Measurements from ENCODE around the gene ITGA5. TPM values are rescaled to one million over a fixed set of nuclear protein-coding genes. Genes with fewer than 3 reads are reported as not detected.

ITGA5 gene
- total and polyA plus RNA-seq, 9 of the 15 experiments (the other 6 are each of a cell fraction or from before 2014, with no cell fraction given) = 9.1 to 82.1 (median 47.4) TPM

DNA sequence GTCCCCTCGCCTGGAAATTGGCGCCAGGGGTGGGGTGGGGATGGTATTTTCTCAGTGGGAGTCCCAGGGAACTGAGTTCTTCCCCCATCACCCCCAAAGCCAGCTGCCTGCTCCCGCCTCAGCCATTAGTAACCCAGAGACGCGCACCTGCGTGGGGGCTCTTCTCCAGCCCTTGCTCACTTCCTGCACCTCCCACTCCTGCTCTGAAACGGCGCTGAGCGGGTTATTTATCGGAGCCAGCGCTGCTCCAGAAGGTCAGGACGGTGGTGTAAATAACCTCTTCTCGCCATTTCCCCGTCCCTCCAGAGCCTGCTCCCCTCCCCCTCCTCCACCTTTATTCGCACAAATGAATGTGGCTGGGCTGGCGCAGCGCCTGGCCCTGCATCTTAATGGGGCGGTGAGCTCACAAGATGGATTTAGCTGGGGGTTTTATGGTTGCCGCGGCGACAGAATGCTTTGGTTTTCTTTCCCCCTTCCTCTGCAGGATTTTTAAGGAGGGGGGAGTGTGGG, 67.0 kb downstream of the ITGA5 start (continued):
- TF ChIP-seq, protein P1, sequence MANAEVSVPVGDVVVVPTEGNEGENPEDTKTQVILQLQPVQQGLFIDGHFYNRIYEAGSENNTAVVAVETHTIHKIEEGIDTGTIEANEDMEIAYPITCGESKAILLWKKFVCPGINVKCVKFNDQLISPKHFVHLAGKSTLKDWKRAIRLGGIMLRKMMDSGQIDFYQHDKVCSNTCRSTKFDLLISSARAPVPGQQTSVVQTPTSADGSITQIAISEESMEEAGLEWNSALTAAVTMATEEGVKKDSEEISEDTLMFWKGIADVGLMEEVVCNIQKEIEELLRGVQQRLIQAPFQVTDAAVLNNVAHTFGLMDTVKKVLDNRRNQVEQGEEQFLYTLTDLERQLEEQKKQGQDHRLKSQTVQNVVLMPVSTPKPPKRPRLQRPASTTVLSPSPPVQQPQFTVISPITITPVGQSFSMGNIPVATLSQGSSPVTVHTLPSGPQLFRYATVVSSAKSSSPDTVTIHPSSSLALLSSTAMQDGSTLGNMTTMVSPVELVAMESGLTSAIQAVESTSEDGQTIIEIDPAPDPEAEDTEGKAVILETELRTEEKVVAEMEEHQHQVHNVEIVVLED (CRISPR knock-in tag; IDR thresholded peaks at IDR 0.05) = no peak
- TF ChIP-seq, protein P2, sequence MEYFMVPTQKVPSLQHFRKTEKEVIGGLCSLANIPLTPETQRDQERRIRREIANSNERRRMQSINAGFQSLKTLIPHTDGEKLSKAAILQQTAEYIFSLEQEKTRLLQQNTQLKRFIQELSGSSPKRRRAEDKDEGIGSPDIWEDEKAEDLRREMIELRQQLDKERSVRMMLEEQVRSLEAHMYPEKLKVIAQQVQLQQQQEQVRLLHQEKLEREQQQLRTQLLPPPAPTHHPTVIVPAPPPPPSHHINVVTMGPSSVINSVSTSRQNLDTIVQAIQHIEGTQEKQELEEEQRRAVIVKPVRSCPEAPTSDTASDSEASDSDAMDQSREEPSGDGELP (CRISPR knock-in tag; IDR thresholded peaks at IDR 0.05; ENCODE audit: borderline replicate concordance) = peak; percentile 46; the same call in 1 of the 2 replicates
- TF ChIP-seq YY1 (IDR thresholded peaks at IDR 0.05; ENCODE audit: borderline replicate concordance in 1 of 3, control insufficient read depth in 1 of 3, extremely low read depth in 1 of 3, insufficient read depth in 3 of 3, insufficient read length in 1 of 3, insufficient replicate concordance in 2 of 3, low read depth in 1 of 3, low read length in 2 of 3) (peak in 2 of 3 experiments; percentile 35 to 67), ZNF764 (CRISPR knock-in tag; IDR thresholded peaks at IDR 0.05; ENCODE audit: low read depth) (no peak), ZNF184 (CRISPR knock-in tag; IDR thresholded peaks at IDR 0.05) (no peak), ZNF174 (CRISPR knock-in tag; IDR thresholded peaks at IDR 0.05) (no peak), ZNF699 (CRISPR knock-in tag; IDR thresholded peaks at IDR 0.05; ENCODE audit: insufficient replicate concordance) (no peak), CBX1 (IDR thresholded peaks at IDR 0.05; ENCODE audit: low read depth) (no peak)
- TF ChIP-seq, protein P3, sequence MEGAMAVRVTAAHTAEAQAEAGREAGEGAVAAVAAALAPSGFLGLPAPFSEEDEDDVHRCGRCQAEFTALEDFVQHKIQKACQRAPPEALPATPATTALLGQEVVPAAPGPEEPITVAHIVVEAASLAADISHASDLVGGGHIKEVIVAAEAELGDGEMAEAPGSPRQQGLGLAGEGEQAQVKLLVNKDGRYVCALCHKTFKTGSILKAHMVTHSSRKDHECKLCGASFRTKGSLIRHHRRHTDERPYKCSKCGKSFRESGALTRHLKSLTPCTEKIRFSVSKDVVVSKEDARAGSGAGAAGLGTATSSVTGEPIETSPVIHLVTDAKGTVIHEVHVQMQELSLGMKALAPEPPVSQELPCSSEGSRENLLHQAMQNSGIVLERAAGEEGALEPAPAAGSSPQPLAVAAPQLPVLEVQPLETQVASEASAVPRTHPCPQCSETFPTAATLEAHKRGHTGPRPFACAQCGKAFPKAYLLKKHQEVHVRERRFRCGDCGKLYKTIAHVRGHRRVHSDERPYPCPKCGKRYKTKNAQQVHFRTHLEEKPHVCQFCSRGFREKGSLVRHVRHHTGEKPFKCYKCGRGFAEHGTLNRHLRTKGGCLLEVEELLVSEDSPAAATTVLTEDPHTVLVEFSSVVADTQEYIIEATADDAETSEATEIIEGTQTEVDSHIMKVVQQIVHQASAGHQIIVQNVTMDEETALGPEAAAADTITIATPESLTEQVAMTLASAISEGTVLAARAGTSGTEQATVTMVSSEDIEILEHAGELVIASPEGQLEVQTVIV (CRISPR knock-in tag; IDR thresholded peaks at IDR 0.05; ENCODE audit: borderline replicate concordance) = no peak
- TF ChIP-seq, protein P4, sequence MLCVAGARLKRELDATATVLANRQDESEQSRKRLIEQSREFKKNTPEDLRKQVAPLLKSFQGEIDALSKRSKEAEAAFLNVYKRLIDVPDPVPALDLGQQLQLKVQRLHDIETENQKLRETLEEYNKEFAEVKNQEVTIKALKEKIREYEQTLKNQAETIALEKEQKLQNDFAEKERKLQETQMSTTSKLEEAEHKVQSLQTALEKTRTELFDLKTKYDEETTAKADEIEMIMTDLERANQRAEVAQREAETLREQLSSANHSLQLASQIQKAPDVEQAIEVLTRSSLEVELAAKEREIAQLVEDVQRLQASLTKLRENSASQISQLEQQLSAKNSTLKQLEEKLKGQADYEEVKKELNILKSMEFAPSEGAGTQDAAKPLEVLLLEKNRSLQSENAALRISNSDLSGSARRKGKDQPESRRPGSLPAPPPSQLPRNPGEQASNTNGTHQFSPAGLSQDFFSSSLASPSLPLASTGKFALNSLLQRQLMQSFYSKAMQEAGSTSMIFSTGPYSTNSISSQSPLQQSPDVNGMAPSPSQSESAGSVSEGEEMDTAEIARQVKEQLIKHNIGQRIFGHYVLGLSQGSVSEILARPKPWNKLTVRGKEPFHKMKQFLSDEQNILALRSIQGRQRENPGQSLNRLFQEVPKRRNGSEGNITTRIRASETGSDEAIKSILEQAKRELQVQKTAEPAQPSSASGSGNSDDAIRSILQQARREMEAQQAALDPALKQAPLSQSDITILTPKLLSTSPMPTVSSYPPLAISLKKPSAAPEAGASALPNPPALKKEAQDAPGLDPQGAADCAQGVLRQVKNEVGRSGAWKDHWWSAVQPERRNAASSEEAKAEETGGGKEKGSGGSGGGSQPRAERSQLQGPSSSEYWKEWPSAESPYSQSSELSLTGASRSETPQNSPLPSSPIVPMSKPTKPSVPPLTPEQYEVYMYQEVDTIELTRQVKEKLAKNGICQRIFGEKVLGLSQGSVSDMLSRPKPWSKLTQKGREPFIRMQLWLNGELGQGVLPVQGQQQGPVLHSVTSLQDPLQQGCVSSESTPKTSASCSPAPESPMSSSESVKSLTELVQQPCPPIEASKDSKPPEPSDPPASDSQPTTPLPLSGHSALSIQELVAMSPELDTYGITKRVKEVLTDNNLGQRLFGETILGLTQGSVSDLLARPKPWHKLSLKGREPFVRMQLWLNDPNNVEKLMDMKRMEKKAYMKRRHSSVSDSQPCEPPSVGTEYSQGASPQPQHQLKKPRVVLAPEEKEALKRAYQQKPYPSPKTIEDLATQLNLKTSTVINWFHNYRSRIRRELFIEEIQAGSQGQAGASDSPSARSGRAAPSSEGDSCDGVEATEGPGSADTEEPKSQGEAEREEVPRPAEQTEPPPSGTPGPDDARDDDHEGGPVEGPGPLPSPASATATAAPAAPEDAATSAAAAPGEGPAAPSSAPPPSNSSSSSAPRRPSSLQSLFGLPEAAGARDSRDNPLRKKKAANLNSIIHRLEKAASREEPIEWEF (CRISPR knock-in tag; IDR thresholded peaks at IDR 0.05) = no peak
- TF ChIP-seq, protein P5, sequence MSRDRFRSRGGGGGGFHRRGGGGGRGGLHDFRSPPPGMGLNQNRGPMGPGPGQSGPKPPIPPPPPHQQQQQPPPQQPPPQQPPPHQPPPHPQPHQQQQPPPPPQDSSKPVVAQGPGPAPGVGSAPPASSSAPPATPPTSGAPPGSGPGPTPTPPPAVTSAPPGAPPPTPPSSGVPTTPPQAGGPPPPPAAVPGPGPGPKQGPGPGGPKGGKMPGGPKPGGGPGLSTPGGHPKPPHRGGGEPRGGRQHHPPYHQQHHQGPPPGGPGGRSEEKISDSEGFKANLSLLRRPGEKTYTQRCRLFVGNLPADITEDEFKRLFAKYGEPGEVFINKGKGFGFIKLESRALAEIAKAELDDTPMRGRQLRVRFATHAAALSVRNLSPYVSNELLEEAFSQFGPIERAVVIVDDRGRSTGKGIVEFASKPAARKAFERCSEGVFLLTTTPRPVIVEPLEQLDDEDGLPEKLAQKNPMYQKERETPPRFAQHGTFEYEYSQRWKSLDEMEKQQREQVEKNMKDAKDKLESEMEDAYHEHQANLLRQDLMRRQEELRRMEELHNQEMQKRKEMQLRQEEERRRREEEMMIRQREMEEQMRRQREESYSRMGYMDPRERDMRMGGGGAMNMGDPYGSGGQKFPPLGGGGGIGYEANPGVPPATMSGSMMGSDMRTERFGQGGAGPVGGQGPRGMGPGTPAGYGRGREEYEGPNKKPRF (IDR thresholded peaks at IDR 0.05; ENCODE audit: low read depth, low read length) = no peak
